ENCODE data around the gene GOLGA5.
"Not testable (repeated sequence)": the region's sequence is repeated elsewhere in the genome, so short reads cannot be mapped to it uniquely, and the experiment has no call there.

The GOLGA5 gene

GRCh38 chr14:92793709-92794546 lies at the start of gene GOLGA5:
Gene GOLGA5, plus strand, starts transcription at chr14:92794305. Its CDS starts 3,133 bp downstream, at chr14:92797438.
- DNase-seq: peak; percentile 97

- peak; percentile 29 for DNase-seq
Observed at GRCh38 chr14:92747701-92748258, 46.3 kb upstream of the GOLGA5 start.

GRCh38 chr14:92748259-92749016 lies 45.7 kb upstream of the GOLGA5 start, which contains the start of gene LGMN:
Gene LGMN, minus strand, starts transcription at chr14:92748627. Its CDS starts 15,841 bp downstream, at chr14:92732786.
- DNase-seq: peak; percentile 94

- DNase-seq: not testable (repeated sequence)
Observed at GRCh38 chr14:92750222-92750728, 43.8 kb upstream of the GOLGA5 start.

- DNase-seq: no peak
Observed at GRCh38 chr14:92750994-92751400, 43.1 kb upstream of the GOLGA5 start.

- DNase-seq: no peak
Observed at GRCh38 chr14:92751819-92752218, 42.3 kb upstream of the GOLGA5 start.

- no peak for DNase-seq
Observed at GRCh38 chr14:92753250-92753649, 40.9 kb upstream of the GOLGA5 start.

GRCh38 chr14:92754966-92755365 lies 39.1 kb upstream of the GOLGA5 start:
- DNase-seq: no peak

GRCh38 chr14:92755495-92755894 lies 38.6 kb upstream of the GOLGA5 start:
- no peak for DNase-seq

- DNase-seq: no peak
Observed at GRCh38 chr14:92756446-92756845, 37.7 kb upstream of the GOLGA5 start.

- peak; percentile 33 for DNase-seq
Observed at GRCh38 chr14:92759300-92759678, 34.8 kb upstream of the GOLGA5 start.

- DNase-seq: no peak
Observed at GRCh38 chr14:92759679-92760523, 34.2 kb upstream of the GOLGA5 start.

- no peak for DNase-seq
Observed at GRCh38 chr14:92760524-92760805, 33.6 kb upstream of the GOLGA5 start.

- DNase-seq: not testable (repeated sequence)
Observed at GRCh38 chr14:92763666-92764631, 30.2 kb upstream of the GOLGA5 start.

GRCh38 chr14:92768236-92768635 lies 25.9 kb upstream of the GOLGA5 start:
- not testable (repeated sequence) for DNase-seq

GRCh38 chr14:92768795-92769194 lies 25.3 kb upstream of the GOLGA5 start:
- no peak for DNase-seq

- no peak for DNase-seq
Observed at GRCh38 chr14:92770484-92770883, 23.6 kb upstream of the GOLGA5 start.

GRCh38 chr14:92774572-92774971 lies 19.5 kb upstream of the GOLGA5 start:
- no peak for DNase-seq

- DNase-seq: not testable (repeated sequence)
Observed at GRCh38 chr14:92775292-92775691, 18.8 kb upstream of the GOLGA5 start.

- not testable (repeated sequence) for DNase-seq
Observed at GRCh38 chr14:92778868-92779565, 15.1 kb upstream of the GOLGA5 start.
